AG04450 (cell line): ENCODE results near the gene STK4. TPM values are rescaled to one million over a fixed set of nuclear protein-coding genes. Genes with fewer than 3 reads are reported as not detected.

Source experiments
- CTCF ChIA-PET: fragments of 300-600, 350-600 bp; formaldehyde crosslinking; extraction: SDS; loops from one replicate; lab custom pipeline; 2022; ENCODE audit warnings: antibody characterized with exemption, inconsistent platforms; lab: Charles Lee
- POLR2A ChIA-PET: fragments of 350-600 bp; formaldehyde crosslinking; extraction: SDS; loops from one replicate; lab custom pipeline; 2021; ENCODE audit warnings: antibody characterized with exemption, inconsistent platforms; lab: Yijun Ruan, JAX
- DNase-seq: peaks from one replicate; pipeline ENCODE4 v3.0.0-alpha.2; 2011; ENCODE audit warnings: low read depth, low spot score
- H3K27ac ChIP-seq: one replicate; pipeline ENCODE4 v1.5.1; 2012; ENCODE audit warnings: low read depth, low read length, control low read depth
- H3K27me3 ChIP-seq: one replicate; pipeline ENCODE4 v1.6.0; 2012; ENCODE audit warnings: low read length; ENCODE audit not compliant: control insufficient read depth, insufficient read depth
- H3K4me3 ChIP-seq: 2 replicates; pipeline ENCODE4 v1.5.1; 2011; ENCODE audit warnings: mild to moderate bottlenecking, low read depth, low read length, control low read depth
- H3K9me3 ChIP-seq: 2 replicates; pipeline ENCODE4 v1.5.1; 2012; ENCODE audit warnings: low read length; ENCODE audit not compliant: control insufficient read depth, insufficient read depth
- polyA plus RNA-seq: library from polyadenylated mRNA; depleted of rRNA; stranded (reverse); fragments of >200 nt; gene quantifications from 2 replicates; pipeline ENCODE4 v1.2.3, GENCODE V29; 2011
- TF ChIP-seq, protein P1 (sequence below): IDR thresholded peaks from 2 replicates; pipeline ENCODE4 v1.5.1; 2011; ENCODE audit warnings: low read depth, low read length, control low read depth, inconsistent platforms

Gene STK4
- polyA plus RNA-seq, 1 experiment: 25.1 TPM

DNA sequence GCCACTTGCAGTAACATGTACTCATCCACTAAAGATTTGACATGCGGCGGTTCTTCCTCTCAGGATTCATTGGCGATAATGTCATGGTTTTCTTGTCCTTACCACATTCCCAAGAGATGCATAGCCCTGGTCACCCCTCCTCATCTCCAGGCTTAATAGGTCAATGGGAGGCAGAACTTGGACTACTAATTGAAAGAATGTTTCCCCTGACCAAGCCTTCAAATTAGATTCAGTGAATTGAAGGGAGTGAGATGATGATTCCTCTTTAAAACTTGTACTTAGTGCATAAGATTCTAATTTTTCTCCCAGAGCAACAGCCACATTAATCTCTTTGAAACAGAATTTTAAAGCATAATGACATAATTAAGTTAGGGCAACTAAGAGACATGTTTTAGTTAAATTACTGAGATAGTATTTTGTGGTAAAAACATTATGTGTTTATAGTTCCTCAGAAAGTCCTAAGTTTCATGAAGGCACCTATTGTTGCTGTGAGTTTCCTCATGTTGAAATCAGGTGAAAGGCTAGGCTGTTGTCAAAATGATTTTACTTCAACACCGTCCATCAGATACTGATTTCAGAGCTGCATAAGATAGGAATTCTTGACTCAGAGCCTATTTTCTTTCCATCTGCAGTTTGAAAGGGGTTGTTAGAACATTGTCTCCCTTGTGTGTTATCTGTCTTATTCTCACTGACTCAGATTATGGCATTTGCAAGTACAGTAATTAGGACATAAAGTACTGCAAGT, 48.5 kb downstream of the STK4 start:
- Histone ChIP-seq H3K27ac (no peak overlapping the region), H3K9me3 (no peaks in the 10 kb centered on the region), H3K4me3 (no peak overlapping the region), H3K27me3 (no peaks in the 10 kb centered on the region)
- TF ChIP-seq, protein P1, sequence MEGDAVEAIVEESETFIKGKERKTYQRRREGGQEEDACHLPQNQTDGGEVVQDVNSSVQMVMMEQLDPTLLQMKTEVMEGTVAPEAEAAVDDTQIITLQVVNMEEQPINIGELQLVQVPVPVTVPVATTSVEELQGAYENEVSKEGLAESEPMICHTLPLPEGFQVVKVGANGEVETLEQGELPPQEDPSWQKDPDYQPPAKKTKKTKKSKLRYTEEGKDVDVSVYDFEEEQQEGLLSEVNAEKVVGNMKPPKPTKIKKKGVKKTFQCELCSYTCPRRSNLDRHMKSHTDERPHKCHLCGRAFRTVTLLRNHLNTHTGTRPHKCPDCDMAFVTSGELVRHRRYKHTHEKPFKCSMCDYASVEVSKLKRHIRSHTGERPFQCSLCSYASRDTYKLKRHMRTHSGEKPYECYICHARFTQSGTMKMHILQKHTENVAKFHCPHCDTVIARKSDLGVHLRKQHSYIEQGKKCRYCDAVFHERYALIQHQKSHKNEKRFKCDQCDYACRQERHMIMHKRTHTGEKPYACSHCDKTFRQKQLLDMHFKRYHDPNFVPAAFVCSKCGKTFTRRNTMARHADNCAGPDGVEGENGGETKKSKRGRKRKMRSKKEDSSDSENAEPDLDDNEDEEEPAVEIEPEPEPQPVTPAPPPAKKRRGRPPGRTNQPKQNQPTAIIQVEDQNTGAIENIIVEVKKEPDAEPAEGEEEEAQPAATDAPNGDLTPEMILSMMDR: no peak
- ChIA-PET CTCF (interaction anchor here (0.8 to 3.1 kb wide), 6 partner anchors 11 to 297 kb away, joined by 3 to 13 read pairs (median 4); no protein-coding TSS in a partner anchor), POLR2A (no interaction called here)
- DNase-seq: no peak

GRCh38 chr20:45016089-45016671, 49.9 kb downstream of the STK4 start:
- DNase-seq: no peak
- POLR2A ChIA-PET: no interaction called here
- no peaks in the 10 kb centered on the region for H3K27me3 ChIP-seq
- TF ChIP-seq, protein P1: no peak
- H3K27ac ChIP-seq: no peak overlapping the region
- no peaks in the 10 kb centered on the region for H3K9me3 ChIP-seq
- CTCF ChIA-PET: interaction anchor here (1.3 to 3.1 kb wide), 4 partner anchors 28 to 277 kb away, joined by 3 to 13 read pairs (median 8); no protein-coding TSS in a partner anchor
- H3K4me3 ChIP-seq: no peak overlapping the region

- Histone ChIP-seq H3K27me3 (no peaks in the 10 kb centered on the region), H3K4me3 (no peak overlapping the region), H3K9me3 (no peaks in the 10 kb centered on the region), H3K27ac (no peak overlapping the region)
- ChIA-PET POLR2A (no interaction called here), CTCF (interaction anchor here (2.2 to 2.6 kb wide), 2 partner anchors 27 to 79 kb away, joined by 8 read pairs; no protein-coding TSS in a partner anchor)
- no peak for DNase-seq
- TF ChIP-seq, protein P1: no peak
Observed at GRCh38 chr20:45017281-45017680, 51.0 kb downstream of the STK4 start.

- CTCF ChIA-PET: interaction anchor here (0.9 to 2.6 kb wide), 2 partner anchors 25 to 26 kb away, joined by 3 to 8 read pairs; no protein-coding TSS in a partner anchor
- no peaks in the 10 kb centered on the region for H3K27me3 ChIP-seq
- POLR2A ChIA-PET: no interaction called here
- H3K9me3 ChIP-seq: no peaks in the 10 kb centered on the region
- no peak for DNase-seq
- H3K27ac ChIP-seq: no peak overlapping the region
- no peak overlapping the region for H3K4me3 ChIP-seq
- TF ChIP-seq, protein P1: no peak
Observed at GRCh38 chr20:45017857-45018256, 51.5 kb downstream of the STK4 start.
